ENCODE measurements around the gene NPLOC4. TPM values are rescaled to one million over a fixed set of nuclear protein-coding genes. Genes with fewer than 3 reads are reported as not detected.

NPLOC4 gene
- 54.2 TPM for polyA plus RNA-seq (2013, experiment 1 of 2)
- 54.2 TPM for polyA plus RNA-seq (2013, experiment 2 of 2)

DNA sequence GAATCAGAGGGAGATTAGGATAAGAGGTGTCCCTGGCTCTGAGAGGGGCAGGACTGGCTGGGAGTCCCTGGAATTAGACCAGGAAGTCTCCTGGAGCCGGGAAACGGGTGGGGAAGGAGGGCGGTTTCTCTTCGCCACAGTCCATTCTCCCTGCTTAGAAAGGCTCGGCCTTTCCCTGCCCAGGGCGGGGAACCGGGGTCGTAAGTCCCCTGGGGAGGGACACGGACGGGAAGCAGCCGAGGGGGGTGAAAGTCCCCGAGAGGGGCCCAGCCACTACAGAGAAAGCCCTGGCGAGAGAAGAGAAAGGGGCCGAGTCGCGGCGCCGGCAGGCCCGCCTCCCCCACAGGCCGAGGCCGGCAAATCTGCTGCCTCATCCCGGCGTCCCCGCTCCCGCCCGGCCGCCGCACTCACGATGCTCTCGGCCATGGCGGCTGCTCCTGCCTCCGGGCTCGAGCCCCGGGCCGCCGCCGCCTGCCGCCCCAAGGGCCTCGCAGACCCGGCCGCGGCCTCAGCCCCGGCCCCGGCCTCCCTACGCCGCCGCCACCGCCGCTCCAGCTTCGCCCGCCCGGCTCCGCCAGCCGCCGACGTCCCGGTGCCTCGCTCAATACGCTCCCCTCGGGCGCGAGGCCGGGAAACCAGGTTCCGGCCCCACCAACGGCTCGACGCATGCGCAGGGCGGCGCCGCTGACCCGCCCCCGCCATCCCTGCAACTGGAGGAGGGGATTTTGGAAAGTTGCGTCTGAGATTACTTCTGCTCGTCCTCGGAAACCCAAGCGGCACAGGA is at the start of gene NPLOC4, which contains the start of gene TSPAN10:
Gene NPLOC4 (minus strand): TSS at position 608 of the 784 bp plus-strand sequence. CDS start 182 bp downstream, at position 426.
Gene TSPAN10 (plus strand): TSS at position 692 of the 784 bp plus-strand sequence. CDS start 5,217 bp downstream, outside the sequence.
- H3K9ac ChIP-seq (ENCODE audit: low read depth, low read length, poor library complexity): peak within 1 kb of the TSS; percentile 91
- H3K36me3 ChIP-seq (replicated peaks in 1 of 2; ENCODE audit: control insufficient read depth in 2 of 2, insufficient read depth in 2 of 2, low read length in 2 of 2): peaks cover 0 to 7% of the 10 kb centered on the region in 2 donors
- H3K18ac ChIP-seq (ENCODE audit: low read length): peak within 1 kb of the TSS; percentile 94
- H3K14ac ChIP-seq (ENCODE audit: low read length): peak within 1 kb of the TSS; percentile 6
- no peaks in the 10 kb centered on the region for H3K9me3 ChIP-seq (replicated peaks in 1 of 2; ENCODE audit: control insufficient read depth in 2 of 2, insufficient read depth in 1 of 2, low read depth in 1 of 2, low read length in 2 of 2)
- no peak within 1 kb of the TSS for H4K91ac ChIP-seq (ENCODE audit: low read depth, low read length, poor library complexity)
- no peak within 1 kb of the TSS for H2BK15ac ChIP-seq (ENCODE audit: low read length)
- peak within 1 kb of the TSS; percentile 92 for H2AK5ac ChIP-seq (ENCODE audit: low read depth, low read length)
- WGBS, 2 donors (ENCODE audit: extremely low coverage in 2 of 2, insufficient read length in 2 of 2, insufficient replicate concordance in 1 of 2): no CpG with 5 or more reads among the region's 77 CpGs
- H3K4me1 ChIP-seq (ENCODE audit: control insufficient read depth in 2 of 2, insufficient read depth in 1 of 2, low read depth in 1 of 2, low read length in 2 of 2): peaks cover 6 to 8% of the 10 kb centered on the region in 2 donors
- peak within 1 kb of the TSS; percentile 66 for H3K4ac ChIP-seq (ENCODE audit: low read length)
- peak within 1 kb of the TSS; percentile 85 for H2AFZ ChIP-seq (ENCODE audit: low read length)
- peak within 1 kb of the TSS; percentile 62 for H3K4me2 ChIP-seq (ENCODE audit: insufficient read depth, low read length, poor library complexity, severe bottlenecking)
- DNase-seq (ENCODE audit: low spot score): peak; percentile 85
- H2BK120ac ChIP-seq (ENCODE audit: low read depth, low read length): no peak within 1 kb of the TSS
- peak within 1 kb of the TSS; percentile 82 to 99 for H3K4me3 ChIP-seq (ENCODE audit: low read length in 2 of 2)
- peak within 1 kb of the TSS; percentile 58 for H2BK12ac ChIP-seq (ENCODE audit: low read length)
- peaks cover 3% of the 10 kb centered on the region for H3K79me1 ChIP-seq (ENCODE audit: low read depth, low read length)
- H3K23ac ChIP-seq (ENCODE audit: low read depth, low read length, poor library complexity): peak within 1 kb of the TSS; percentile 16
- peak within 1 kb of the TSS; percentile 68 for H3K27ac ChIP-seq (replicated peaks; ENCODE audit: low read length)
- H2BK5ac ChIP-seq (ENCODE audit: low read length): peak within 1 kb of the TSS; percentile 87
- H3K27me3 ChIP-seq (ENCODE audit: control insufficient read depth in 3 of 3, insufficient read depth in 3 of 3, low read depth in 1 of 3, low read length in 3 of 3): no peaks in the 10 kb centered on the region
- H4K8ac ChIP-seq (ENCODE audit: low read depth, low read length): no peak within 1 kb of the TSS

DNA sequence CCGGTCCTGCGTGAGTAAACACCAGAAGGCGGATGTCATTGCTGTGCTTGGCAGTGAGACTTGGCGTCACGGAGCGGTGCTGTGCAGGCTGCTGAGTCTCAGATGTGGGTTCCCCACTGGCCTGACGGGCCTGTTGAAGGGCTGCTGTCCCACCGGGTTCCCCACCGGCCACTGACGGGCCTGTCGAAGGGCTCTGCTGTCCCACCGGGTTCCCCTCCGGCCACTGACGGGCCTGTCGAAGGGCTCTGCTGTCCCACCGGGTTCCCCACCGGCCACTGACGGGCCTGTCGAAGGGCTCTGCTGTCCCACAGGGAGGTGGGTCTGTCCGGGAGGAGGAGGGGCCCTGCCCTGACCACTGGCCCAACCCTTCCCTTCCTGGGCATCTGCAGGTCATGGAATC is 49.7 kb upstream of the NPLOC4 start:
- H2BK12ac ChIP-seq (ENCODE audit: low read length): no peak overlapping the region
- no peak overlapping the region for H2BK15ac ChIP-seq (ENCODE audit: low read length)
- H3K36me3 ChIP-seq (replicated peaks in 1 of 2; ENCODE audit: control insufficient read depth in 2 of 2, insufficient read depth in 2 of 2, low read length in 2 of 2): peaks cover 42 to 70% of the 10 kb centered on the region in 2 donors
- H3K27ac ChIP-seq (replicated peaks; ENCODE audit: low read length): no peak overlapping the region
- DNase-seq (ENCODE audit: low spot score): no peak
- H3K4me2 ChIP-seq (ENCODE audit: insufficient read depth, low read length, poor library complexity, severe bottlenecking): no peak overlapping the region
- H3K79me1 ChIP-seq (ENCODE audit: low read depth, low read length): peaks cover 32% of the 10 kb centered on the region
- peak overlapping the region; percentile 3 for H3K23ac ChIP-seq (ENCODE audit: low read depth, low read length, poor library complexity)
- peaks cover 9 to 14% of the 10 kb centered on the region in 2 donors for H3K4me1 ChIP-seq (ENCODE audit: control insufficient read depth in 2 of 2, insufficient read depth in 1 of 2, low read depth in 1 of 2, low read length in 2 of 2)
- no peak overlapping the region for H3K14ac ChIP-seq (ENCODE audit: low read length)
- H2AK5ac ChIP-seq (ENCODE audit: low read depth, low read length): no peak overlapping the region
- no peak overlapping the region for H3K4ac ChIP-seq (ENCODE audit: low read length)
- H3K18ac ChIP-seq (ENCODE audit: low read length): no peak overlapping the region
- no peaks in the 10 kb centered on the region for H3K9me3 ChIP-seq (replicated peaks in 1 of 2; ENCODE audit: control insufficient read depth in 2 of 2, insufficient read depth in 1 of 2, low read depth in 1 of 2, low read length in 2 of 2)
- H4K91ac ChIP-seq (ENCODE audit: low read depth, low read length, poor library complexity): no peak overlapping the region
- H3K4me3 ChIP-seq (ENCODE audit: low read length in 2 of 2): no peak overlapping the region
- WGBS, 2 donors (ENCODE audit: extremely low coverage in 2 of 2, insufficient read length in 2 of 2, insufficient replicate concordance in 1 of 2): no CpG with 5 or more reads among the region's 20 CpGs
- H4K8ac ChIP-seq (ENCODE audit: low read depth, low read length): no peak overlapping the region
- no peak overlapping the region for H2BK120ac ChIP-seq (ENCODE audit: low read depth, low read length)
- no peaks in the 10 kb centered on the region for H3K27me3 ChIP-seq (ENCODE audit: control insufficient read depth in 3 of 3, insufficient read depth in 3 of 3, low read depth in 1 of 3, low read length in 3 of 3)
- H2BK5ac ChIP-seq (ENCODE audit: low read length): no peak overlapping the region
- H2AFZ ChIP-seq (ENCODE audit: low read length): no peak overlapping the region
- H3K9ac ChIP-seq (ENCODE audit: low read depth, low read length, poor library complexity): no peak overlapping the region

DNA sequence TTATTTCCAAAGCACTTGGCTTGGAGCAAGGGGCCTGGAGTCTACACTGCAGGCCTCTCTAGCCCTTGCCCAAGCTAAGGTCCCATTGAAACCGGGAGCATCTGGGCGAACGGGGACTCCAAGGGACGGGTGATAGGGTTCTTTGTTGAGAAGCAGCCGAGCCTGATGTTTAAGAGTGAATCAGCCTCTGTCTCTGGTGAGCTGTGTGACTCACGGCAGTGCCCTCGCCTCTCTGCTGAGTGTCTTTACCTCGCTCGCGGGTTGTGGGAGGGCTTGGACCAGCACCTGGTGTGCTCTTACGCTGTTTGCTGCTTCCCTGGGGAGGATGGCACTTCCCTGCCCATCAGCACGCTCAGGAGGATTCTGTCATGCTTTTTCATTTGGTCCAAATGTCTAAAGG is 48.2 kb upstream of the NPLOC4 start:
- Histone ChIP-seq H3K36me3 (replicated peaks in 1 of 2; ENCODE audit: control insufficient read depth in 2 of 2, insufficient read depth in 2 of 2, low read length in 2 of 2) (peaks cover 39 to 68% of the 10 kb centered on the region in 2 donors), H2AK5ac (ENCODE audit: low read depth, low read length) (no peak overlapping the region), H2BK5ac (ENCODE audit: low read length) (no peak overlapping the region), H3K9me3 (replicated peaks in 1 of 2; ENCODE audit: control insufficient read depth in 2 of 2, insufficient read depth in 1 of 2, low read depth in 1 of 2, low read length in 2 of 2) (peaks cover 0 to 2% of the 10 kb centered on the region in 2 donors), H3K4me1 (ENCODE audit: control insufficient read depth in 2 of 2, insufficient read depth in 1 of 2, low read depth in 1 of 2, low read length in 2 of 2) (peaks cover 9 to 14% of the 10 kb centered on the region in 2 donors), H3K4ac (ENCODE audit: low read length) (no peak overlapping the region), H2BK15ac (ENCODE audit: low read length) (no peak overlapping the region), H2AFZ (ENCODE audit: low read length) (no peak overlapping the region), H3K4me3 (ENCODE audit: low read length in 2 of 2) (peak overlapping the region in 1 of 2 donors; percentile 84), H3K23ac (ENCODE audit: low read depth, low read length, poor library complexity) (no peak overlapping the region), H3K4me2 (ENCODE audit: insufficient read depth, low read length, poor library complexity, severe bottlenecking) (peak overlapping the region; percentile 79), H3K27me3 (ENCODE audit: control insufficient read depth in 3 of 3, insufficient read depth in 3 of 3, low read depth in 1 of 3, low read length in 3 of 3) (no peaks in the 10 kb centered on the region), H3K9ac (ENCODE audit: low read depth, low read length, poor library complexity) (no peak overlapping the region), H4K8ac (ENCODE audit: low read depth, low read length) (no peak overlapping the region), H3K18ac (ENCODE audit: low read length) (no peak overlapping the region), H3K14ac (ENCODE audit: low read length) (no peak overlapping the region), H3K27ac (replicated peaks; ENCODE audit: low read length) (no peak overlapping the region), H2BK12ac (ENCODE audit: low read length) (no peak overlapping the region), H3K79me1 (ENCODE audit: low read depth, low read length) (peaks cover 34% of the 10 kb centered on the region), H4K91ac (ENCODE audit: low read depth, low read length, poor library complexity) (no peak overlapping the region), H2BK120ac (ENCODE audit: low read depth, low read length) (no peak overlapping the region)
- WGBS, 2 donors (ENCODE audit: extremely low coverage in 2 of 2, insufficient read length in 2 of 2, insufficient replicate concordance in 1 of 2): no CpG with 5 or more reads among the region's 12 CpGs
- DNase-seq (ENCODE audit: low spot score): no peak

DNA sequence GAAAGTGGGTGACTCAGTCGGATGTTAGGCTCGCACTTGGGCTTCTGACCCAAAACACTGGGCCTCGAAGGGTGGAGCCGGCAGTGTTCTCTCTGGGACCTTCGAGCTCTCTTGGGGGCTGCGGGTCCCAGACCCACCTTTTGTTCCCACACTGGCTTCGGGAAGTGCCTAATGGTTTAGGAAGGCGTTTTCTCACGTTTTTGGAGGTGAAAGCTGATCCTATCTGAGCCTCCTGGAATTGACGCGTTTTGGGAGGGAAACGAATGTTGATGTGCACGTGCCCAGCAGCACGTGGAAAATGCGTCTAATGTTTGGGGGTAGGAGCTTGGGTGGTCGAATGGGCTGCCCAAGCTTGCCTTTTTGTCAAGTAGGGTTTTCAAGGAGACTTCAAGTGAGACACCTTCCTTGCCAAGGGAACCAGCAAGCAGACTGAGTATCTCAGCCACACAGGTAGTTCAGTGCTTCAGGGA is 47.6 kb upstream of the NPLOC4 start:
- H2BK12ac ChIP-seq (ENCODE audit: low read length): no peak overlapping the region
- peaks cover 9 to 14% of the 10 kb centered on the region in 2 donors for H3K4me1 ChIP-seq (ENCODE audit: control insufficient read depth in 2 of 2, insufficient read depth in 1 of 2, low read depth in 1 of 2, low read length in 2 of 2)
- no peak overlapping the region for H3K23ac ChIP-seq (ENCODE audit: low read depth, low read length, poor library complexity)
- no peak overlapping the region for H4K8ac ChIP-seq (ENCODE audit: low read depth, low read length)
- H3K4me2 ChIP-seq (ENCODE audit: insufficient read depth, low read length, poor library complexity, severe bottlenecking): peak overlapping the region; percentile 79
- H3K27ac ChIP-seq (replicated peaks; ENCODE audit: low read length): no peak overlapping the region
- H3K27me3 ChIP-seq (ENCODE audit: control insufficient read depth in 3 of 3, insufficient read depth in 3 of 3, low read depth in 1 of 3, low read length in 3 of 3): no peaks in the 10 kb centered on the region
- peak overlapping the region; percentile 84 to 94 for H3K4me3 ChIP-seq (ENCODE audit: low read length in 2 of 2)
- H2AK5ac ChIP-seq (ENCODE audit: low read depth, low read length): peak overlapping the region; percentile 91
- WGBS, 2 donors (ENCODE audit: extremely low coverage in 2 of 2, insufficient read length in 2 of 2, insufficient replicate concordance in 1 of 2): no CpG with 5 or more reads among the region's 16 CpGs
- no peak overlapping the region for H3K4ac ChIP-seq (ENCODE audit: low read length)
- H2BK120ac ChIP-seq (ENCODE audit: low read depth, low read length): no peak overlapping the region
- no peak overlapping the region for H4K91ac ChIP-seq (ENCODE audit: low read depth, low read length, poor library complexity)
- H2BK15ac ChIP-seq (ENCODE audit: low read length): no peak overlapping the region
- peaks cover 31% of the 10 kb centered on the region for H3K79me1 ChIP-seq (ENCODE audit: low read depth, low read length)
- no peak for DNase-seq (ENCODE audit: low spot score)
- H3K36me3 ChIP-seq (replicated peaks in 1 of 2; ENCODE audit: control insufficient read depth in 2 of 2, insufficient read depth in 2 of 2, low read length in 2 of 2): peaks cover 33 to 68% of the 10 kb centered on the region in 2 donors
- H2BK5ac ChIP-seq (ENCODE audit: low read length): no peak overlapping the region
- H3K9me3 ChIP-seq (replicated peaks in 1 of 2; ENCODE audit: control insufficient read depth in 2 of 2, insufficient read depth in 1 of 2, low read depth in 1 of 2, low read length in 2 of 2): peaks cover 0 to 2% of the 10 kb centered on the region in 2 donors
- H2AFZ ChIP-seq (ENCODE audit: low read length): peak overlapping the region; percentile 77
- peak overlapping the region; percentile 82 for H3K18ac ChIP-seq (ENCODE audit: low read length)
- H3K9ac ChIP-seq (ENCODE audit: low read depth, low read length, poor library complexity): peak overlapping the region; percentile 83
- H3K14ac ChIP-seq (ENCODE audit: low read length): peak overlapping the region; percentile 57
